Vagina (tissue), 2 donors: ENCODE results near the gene HOXC10. TPM values are rescaled to one million over a fixed set of nuclear protein-coding genes. Genes with fewer than 3 reads are reported as not detected.
A peak's percentile ranks its signal among the peaks of the same experiment; 100 is the strongest.

ENCODE experiments used
- DNase-seq, 2 donors: peaks; one replicate each; pipeline ENCODE4 v3.0.0-alpha.2; 2017; ENCODE audit errors: extremely low spot score in 2 of 2
- H3K27ac ChIP-seq: fragments of 200-600 bp; sonication (generic); one replicate; pipeline ENCODE4 v1.5.1; 2019
- H3K27me3 ChIP-seq: fragments of 200-600 bp; sonication (generic); one replicate; pipeline ENCODE4 v1.5.1; 2019
- H3K36me3 ChIP-seq, 2 donors: fragments of 200-600 bp; sonication (generic); one replicate each; pipeline ENCODE4 v1.5.1; 2017 to 2019
- H3K4me1 ChIP-seq: fragments of 200-600 bp; sonication (generic); one replicate; pipeline ENCODE4 v1.5.1; 2019
- H3K4me3 ChIP-seq, 2 donors: fragments of 200-600 bp; sonication (generic); 1 replicate in 1 of 2; 2 replicates in 1 of 2; pipeline ENCODE4 v1.5.1; 2016 to 2019
- H3K9me3 ChIP-seq: fragments of 200-600 bp; sonication (generic); one replicate; pipeline ENCODE4 v1.5.1; 2019
- POLR2A ChIP-seq, 2 donors: fragments of 450-650 bp; IDR thresholded peaks; one replicate each; pipeline ENCODE4 v1.6.1; 2017; ENCODE audit warnings: antibody characterized with exemption in 2 of 2, mild to moderate bottlenecking in 2 of 2, moderate library complexity in 2 of 2
- POLR2AphosphoS5 ChIP-seq, 2 donors: sonication (generic); formaldehyde crosslinking; IDR thresholded peaks; one replicate each; pipeline ENCODE4 v1.9.0; 2017; ENCODE audit warnings: antibody characterized with exemption in 2 of 2, mild to moderate bottlenecking in 2 of 2, low read depth in 1 of 2; ENCODE audit not compliant: insufficient read depth in 1 of 2
- intact Hi-C: fragments of 100-400 bp; cut with DNase I; formaldehyde crosslinking; loops from one replicate; pipeline ENCODE4 v1.15.1; 2023
- total RNA-seq: library from RNA; depleted of rRNA; stranded (reverse); fragments of >200 nt; gene quantifications from one replicate; pipeline ENCODE4 v1.2.3, GENCODE V29; 2016
- TF ChIP-seq, protein P1 (sequence below), 3 experiments: fragments of 450-650 bp in 2 of 3; fragments of 200-600 bp in 1 of 3; sonication (generic) in 1 of 3; IDR thresholded peaks; one replicate each; pipeline ENCODE4 v1.5.1; 2017 to 2019; ENCODE audit warnings: antibody characterized with exemption in 3 of 3, mild to moderate bottlenecking in 2 of 3, moderate library complexity in 2 of 3

Gene HOXC10
- total RNA-seq, 1 donor from 2014 or later, result not detected

DNA sequence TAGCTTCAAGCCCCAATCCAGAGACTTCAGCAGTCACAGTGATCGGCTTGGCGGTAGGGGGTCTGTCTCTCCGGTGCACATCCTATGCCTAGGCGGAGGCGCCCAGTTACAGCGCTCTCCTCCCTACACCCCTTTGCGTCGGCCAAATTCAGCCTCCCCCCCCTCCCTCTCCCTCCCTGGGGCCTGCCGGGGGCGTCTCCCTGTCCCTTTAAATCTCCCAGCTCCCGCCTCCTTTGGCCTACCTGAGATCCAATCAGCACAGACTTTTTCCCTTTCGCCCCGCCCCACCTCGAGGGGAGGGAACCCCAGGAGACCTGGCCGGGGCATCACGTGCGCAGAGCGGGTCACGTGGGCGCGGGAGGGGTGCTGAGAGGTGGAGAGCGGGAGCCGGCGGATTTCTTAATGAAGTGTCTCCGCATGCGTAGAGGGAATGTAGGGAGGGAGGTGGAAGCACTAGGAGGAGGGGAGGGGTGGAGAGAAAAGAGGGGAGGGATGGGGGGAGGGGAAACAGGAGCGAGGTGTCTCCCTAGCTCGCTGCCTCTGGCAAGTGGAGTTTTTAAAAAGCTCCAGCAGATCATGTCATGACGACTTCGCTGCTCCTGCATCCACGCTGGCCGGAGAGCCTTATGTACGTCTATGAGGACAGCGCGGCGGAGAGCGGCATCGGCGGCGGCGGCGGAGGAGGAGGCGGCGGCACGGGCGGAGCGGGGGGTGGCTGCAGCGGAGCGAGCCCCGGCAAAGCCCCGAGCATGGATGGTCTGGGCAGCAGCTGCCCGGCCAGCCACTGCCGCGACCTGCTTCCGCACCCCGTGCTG lies 46.4 kb upstream of the HOXC10 start, which contains the start of gene HOXC13:
HOXC13 (plus strand) TSS at position 506 of the 815 bp plus-strand sequence; CDS start at position 582, 76 bp downstream.
- H3K27ac ChIP-seq, result no peak within 1 kb of the TSS
- peaks cover 8% of the 10 kb centered on the region for H3K4me1 ChIP-seq
- no peak for TF ChIP-seq POLR2AphosphoS5 (IDR thresholded peaks at IDR 0.05; ENCODE audit: insufficient read depth in 1 of 2, low read depth in 1 of 2)
- no peak for TF ChIP-seq POLR2A (IDR thresholded peaks at IDR 0.05)
- TF ChIP-seq, protein P1, sequence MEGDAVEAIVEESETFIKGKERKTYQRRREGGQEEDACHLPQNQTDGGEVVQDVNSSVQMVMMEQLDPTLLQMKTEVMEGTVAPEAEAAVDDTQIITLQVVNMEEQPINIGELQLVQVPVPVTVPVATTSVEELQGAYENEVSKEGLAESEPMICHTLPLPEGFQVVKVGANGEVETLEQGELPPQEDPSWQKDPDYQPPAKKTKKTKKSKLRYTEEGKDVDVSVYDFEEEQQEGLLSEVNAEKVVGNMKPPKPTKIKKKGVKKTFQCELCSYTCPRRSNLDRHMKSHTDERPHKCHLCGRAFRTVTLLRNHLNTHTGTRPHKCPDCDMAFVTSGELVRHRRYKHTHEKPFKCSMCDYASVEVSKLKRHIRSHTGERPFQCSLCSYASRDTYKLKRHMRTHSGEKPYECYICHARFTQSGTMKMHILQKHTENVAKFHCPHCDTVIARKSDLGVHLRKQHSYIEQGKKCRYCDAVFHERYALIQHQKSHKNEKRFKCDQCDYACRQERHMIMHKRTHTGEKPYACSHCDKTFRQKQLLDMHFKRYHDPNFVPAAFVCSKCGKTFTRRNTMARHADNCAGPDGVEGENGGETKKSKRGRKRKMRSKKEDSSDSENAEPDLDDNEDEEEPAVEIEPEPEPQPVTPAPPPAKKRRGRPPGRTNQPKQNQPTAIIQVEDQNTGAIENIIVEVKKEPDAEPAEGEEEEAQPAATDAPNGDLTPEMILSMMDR (IDR thresholded peaks at IDR 0.05), result no peak
- intact Hi-C loops, result no loop called here
- no peaks in the 10 kb centered on the region for H3K36me3 ChIP-seq
- H3K27me3 ChIP-seq, result peaks cover 34% of the 10 kb centered on the region
- H3K4me3 ChIP-seq, result peak within 1 kb of the TSS in 1 of 2 donors; percentile 26
- DNase-seq, result no peak
- H3K9me3 ChIP-seq, result no peaks in the 10 kb centered on the region

DNA sequence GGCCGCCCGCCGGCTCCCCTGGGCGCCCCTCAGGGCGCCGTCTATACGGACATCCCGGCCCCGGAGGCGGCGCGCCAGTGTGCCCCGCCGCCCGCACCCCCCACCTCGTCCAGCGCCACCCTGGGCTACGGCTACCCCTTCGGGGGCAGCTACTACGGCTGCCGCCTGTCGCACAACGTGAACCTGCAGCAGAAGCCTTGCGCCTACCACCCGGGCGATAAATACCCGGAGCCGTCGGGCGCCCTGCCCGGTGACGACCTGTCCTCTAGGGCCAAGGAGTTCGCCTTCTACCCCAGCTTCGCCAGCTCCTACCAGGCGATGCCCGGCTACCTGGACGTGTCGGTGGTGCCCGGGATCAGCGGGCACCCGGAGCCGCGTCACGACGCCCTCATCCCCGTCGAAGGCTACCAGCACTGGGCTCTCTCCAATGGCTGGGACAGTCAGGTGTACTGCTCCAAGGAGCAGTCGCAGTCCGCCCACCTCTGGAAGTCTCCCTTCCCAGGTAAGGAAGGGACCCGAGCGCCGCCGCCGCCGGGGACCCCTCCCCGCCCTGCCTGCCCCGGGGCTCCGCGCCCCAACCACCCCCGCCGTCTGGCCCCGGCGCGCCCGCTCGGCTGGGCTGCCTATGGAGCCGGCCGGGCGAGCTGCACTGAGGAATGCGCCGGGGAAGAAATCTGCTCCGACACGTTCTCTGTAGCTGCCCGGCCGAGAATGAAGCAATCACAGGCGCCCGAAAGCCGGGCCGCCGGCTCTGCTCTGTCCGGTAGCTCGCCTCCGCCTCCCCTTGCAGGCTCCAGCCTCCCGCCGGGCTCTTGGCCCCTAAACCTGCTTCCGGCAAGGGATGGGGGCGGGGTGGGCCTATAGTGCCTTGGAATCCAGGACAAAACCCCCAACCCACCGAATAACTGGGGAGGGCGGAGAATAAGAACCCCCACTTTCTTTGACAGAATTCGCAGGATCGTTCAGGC lies 45.5 kb upstream of the HOXC10 start:
- no peaks in the 10 kb centered on the region for H3K9me3 ChIP-seq
- no peak overlapping the region for H3K27ac ChIP-seq
- intact Hi-C loops, result no loop called here
- peak overlapping the region in 1 of 2 donors; percentile 26 for H3K4me3 ChIP-seq
- no peak for DNase-seq
- TF ChIP-seq POLR2AphosphoS5 (IDR thresholded peaks at IDR 0.05; ENCODE audit: insufficient read depth in 1 of 2, low read depth in 1 of 2) (no peak), POLR2A (IDR thresholded peaks at IDR 0.05) (no peak)
- TF ChIP-seq, protein P1 (IDR thresholded peaks at IDR 0.05), result no peak
- H3K4me1 ChIP-seq, result peaks cover 8% of the 10 kb centered on the region
- H3K36me3 ChIP-seq, result no peaks in the 10 kb centered on the region
- H3K27me3 ChIP-seq, result peaks cover 34% of the 10 kb centered on the region

DNA sequence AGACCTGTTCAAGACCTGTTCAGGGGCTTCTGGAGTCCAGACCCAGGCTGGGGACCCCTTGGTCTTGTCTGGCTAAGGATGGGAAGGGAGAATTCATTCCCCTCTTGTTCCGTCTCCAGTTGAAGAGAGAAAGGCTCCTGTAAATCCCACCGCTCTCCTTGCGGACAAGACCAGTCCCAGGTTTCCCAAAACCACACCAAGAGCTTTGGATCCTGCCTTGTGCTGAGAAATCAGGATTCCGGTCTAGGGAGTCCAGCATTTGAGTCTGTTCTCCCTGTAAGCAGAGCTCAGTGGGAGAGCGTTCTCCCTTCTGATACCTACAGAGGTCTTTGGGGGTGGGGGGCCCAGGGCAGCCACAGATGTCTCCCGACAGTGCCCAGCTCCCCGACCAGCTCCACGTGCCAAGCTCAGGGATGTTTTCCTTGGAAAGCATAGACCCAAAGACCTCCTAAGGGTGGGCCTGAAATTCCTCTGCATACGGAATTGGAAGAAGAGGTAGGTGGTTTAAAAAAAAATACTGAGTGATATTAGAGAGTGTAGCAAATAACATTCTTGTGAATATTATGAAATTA lies 44.4 kb upstream of the HOXC10 start:
- intact Hi-C loops, result no loop called here
- H3K4me1 ChIP-seq, result peaks cover 8% of the 10 kb centered on the region
- no peaks in the 10 kb centered on the region for H3K36me3 ChIP-seq
- DNase-seq, result no peak
- peaks cover 34% of the 10 kb centered on the region for H3K27me3 ChIP-seq
- no peak overlapping the region for H3K27ac ChIP-seq
- no peak for TF ChIP-seq POLR2A (IDR thresholded peaks at IDR 0.05)
- TF ChIP-seq, protein P1 (IDR thresholded peaks at IDR 0.05), result no peak
- no peak for TF ChIP-seq POLR2AphosphoS5 (IDR thresholded peaks at IDR 0.05; ENCODE audit: insufficient read depth in 1 of 2, low read depth in 1 of 2)
- no peak overlapping the region for H3K4me3 ChIP-seq
- no peaks in the 10 kb centered on the region for H3K9me3 ChIP-seq

DNA sequence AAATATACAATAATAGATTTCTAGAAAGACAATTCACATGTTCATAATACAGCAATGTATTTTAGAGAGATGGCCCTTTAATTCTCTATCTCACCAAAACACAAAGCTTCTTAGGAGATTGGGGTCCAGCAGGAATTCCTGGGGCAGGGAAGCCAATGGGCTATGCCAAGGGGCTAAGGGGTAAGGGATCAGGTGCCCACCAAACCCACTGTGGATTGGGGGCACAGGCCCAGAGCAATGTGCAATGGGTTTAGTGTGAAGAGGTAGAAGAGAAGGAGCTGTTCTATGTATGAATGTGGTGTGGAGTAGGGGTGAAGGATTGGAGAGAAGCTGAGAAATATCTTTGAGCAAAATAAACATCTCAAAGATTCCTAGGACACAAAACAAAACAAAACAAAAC lies 43.8 kb upstream of the HOXC10 start:
- Histone ChIP-seq H3K4me3 (no peak overlapping the region), H3K9me3 (no peaks in the 10 kb centered on the region), H3K27me3 (peaks cover 30% of the 10 kb centered on the region), H3K4me1 (peaks cover 8% of the 10 kb centered on the region), H3K36me3 (no peaks in the 10 kb centered on the region), H3K27ac (no peak overlapping the region)
- intact Hi-C loops, result no loop called here
- TF ChIP-seq, protein P1 (IDR thresholded peaks at IDR 0.05), result no peak
- TF ChIP-seq POLR2AphosphoS5 (IDR thresholded peaks at IDR 0.05; ENCODE audit: insufficient read depth in 1 of 2, low read depth in 1 of 2) (no peak), POLR2A (IDR thresholded peaks at IDR 0.05) (no peak)
- no peak for DNase-seq
